Suprapubic skin (tissue), 3 donors: ENCODE results near the gene WDFY4.

Source experiments
- POLR2A ChIP-seq, 2 donors: fragments of 450-650 bp; IDR thresholded peaks; one replicate each; pipeline ENCODE4 v1.6.1; 2017; ENCODE audit warnings: antibody characterized with exemption in 2 of 2, mild to moderate bottlenecking in 2 of 2, moderate library complexity in 2 of 2
- TF ChIP-seq, protein P1 (sequence below), 2 donors: fragments of 200-600 bp in 1 of 2; fragments of 450-650 bp in 1 of 2; sonication (generic) in 1 of 2; IDR thresholded peaks; one replicate each; pipeline ENCODE4 v1.5.1; 2016 to 2019; ENCODE audit warnings: antibody characterized with exemption in 2 of 2, mild to moderate bottlenecking in 1 of 2, moderate library complexity in 1 of 2

DNA sequence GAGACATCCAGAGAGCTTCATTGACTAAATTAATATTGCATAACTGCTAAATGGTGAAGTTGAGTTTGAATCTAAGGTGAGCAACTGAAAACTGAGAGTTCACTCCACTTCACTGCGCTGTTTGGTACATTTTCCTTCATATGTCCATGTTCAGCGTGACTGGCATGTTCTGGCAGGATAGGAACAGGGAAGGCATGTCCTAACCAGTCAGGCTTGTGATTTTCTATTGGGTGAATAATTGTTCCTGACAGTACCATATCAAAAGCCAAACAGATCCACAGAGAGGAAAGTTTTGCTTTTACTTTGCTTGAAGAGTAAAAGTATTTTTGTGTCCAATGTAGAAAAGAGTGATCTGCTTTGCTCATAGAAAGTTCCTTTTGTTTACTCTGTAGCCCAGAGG, 53.2 kb downstream of the WDFY4 start:
- TF ChIP-seq POLR2A (IDR thresholded peaks at IDR 0.05), result no peak
- TF ChIP-seq, protein P1, sequence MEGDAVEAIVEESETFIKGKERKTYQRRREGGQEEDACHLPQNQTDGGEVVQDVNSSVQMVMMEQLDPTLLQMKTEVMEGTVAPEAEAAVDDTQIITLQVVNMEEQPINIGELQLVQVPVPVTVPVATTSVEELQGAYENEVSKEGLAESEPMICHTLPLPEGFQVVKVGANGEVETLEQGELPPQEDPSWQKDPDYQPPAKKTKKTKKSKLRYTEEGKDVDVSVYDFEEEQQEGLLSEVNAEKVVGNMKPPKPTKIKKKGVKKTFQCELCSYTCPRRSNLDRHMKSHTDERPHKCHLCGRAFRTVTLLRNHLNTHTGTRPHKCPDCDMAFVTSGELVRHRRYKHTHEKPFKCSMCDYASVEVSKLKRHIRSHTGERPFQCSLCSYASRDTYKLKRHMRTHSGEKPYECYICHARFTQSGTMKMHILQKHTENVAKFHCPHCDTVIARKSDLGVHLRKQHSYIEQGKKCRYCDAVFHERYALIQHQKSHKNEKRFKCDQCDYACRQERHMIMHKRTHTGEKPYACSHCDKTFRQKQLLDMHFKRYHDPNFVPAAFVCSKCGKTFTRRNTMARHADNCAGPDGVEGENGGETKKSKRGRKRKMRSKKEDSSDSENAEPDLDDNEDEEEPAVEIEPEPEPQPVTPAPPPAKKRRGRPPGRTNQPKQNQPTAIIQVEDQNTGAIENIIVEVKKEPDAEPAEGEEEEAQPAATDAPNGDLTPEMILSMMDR (IDR thresholded peaks at IDR 0.05), result no peak
